Osteoblast (primary cell): ENCODE results near the gene RNASEL. TPM values are rescaled to one million over a fixed set of nuclear protein-coding genes. Genes with fewer than 3 reads are reported as not detected.
"Not testable (repeated sequence)": the region's sequence is repeated elsewhere in the genome, so short reads cannot be mapped to it uniquely, and the experiment has no call there.

Experiments used
- DNase-seq: peaks from one replicate; pipeline ENCODE4 v3.0.0; 2011; ENCODE audit warnings: low spot score, mixed read lengths; ENCODE audit not compliant: insufficient read length; ENCODE audit errors: missing footprints
- H2AFZ ChIP-seq: 2 replicates; pipeline ENCODE4 v1.6.0; 2011; ENCODE audit warnings: mild to moderate bottlenecking, low read length
- H3K27ac ChIP-seq: 2 replicates; pipeline ENCODE4 v1.5.1; 2011; ENCODE audit warnings: mild to moderate bottlenecking, low read depth, low read length, moderate library complexity
- H3K27me3 ChIP-seq: 2 replicates; pipeline ENCODE4 v1.6.0; 2012; ENCODE audit warnings: mild to moderate bottlenecking, control low read depth, inconsistent platforms, low read length, moderate library complexity; ENCODE audit not compliant: insufficient read depth
- H3K36me3 ChIP-seq: 2 replicates; pipeline ENCODE4 v1.5.1; 2011; ENCODE audit warnings: mild to moderate bottlenecking, low read length, control low read depth, moderate library complexity; ENCODE audit not compliant: insufficient read depth
- H3K4me1 ChIP-seq: 2 replicates; pipeline ENCODE4 v1.5.1; 2011; ENCODE audit warnings: mild to moderate bottlenecking, low read length, control low read depth, moderate library complexity; ENCODE audit not compliant: insufficient read depth
- H3K4me2 ChIP-seq: 2 replicates; pipeline ENCODE4 v1.6.0; 2011; ENCODE audit warnings: mild to moderate bottlenecking, low read length; ENCODE audit not compliant: insufficient read depth
- H3K4me3 ChIP-seq: fragments of 200-600 bp; sonication (generic); 3 replicates; pipeline ENCODE4 v1.5.1; 2012; ENCODE audit warnings: mild to moderate bottlenecking, low read length, inconsistent platforms; ENCODE audit not compliant: insufficient read depth
- H3K79me2 ChIP-seq: 2 replicates; pipeline ENCODE4 v1.6.0; 2012; ENCODE audit warnings: mild to moderate bottlenecking, low read length, control low read depth, inconsistent platforms; ENCODE audit not compliant: insufficient read depth
- H3K9me3 ChIP-seq: 2 replicates; pipeline ENCODE4 v1.5.1; 2011; ENCODE audit warnings: low read depth, low read length, control low read depth
- H4K20me1 ChIP-seq: 2 replicates; pipeline ENCODE4 v1.6.0; 2012; ENCODE audit warnings: mild to moderate bottlenecking, low read length, control low read depth; ENCODE audit not compliant: insufficient read depth
- total RNA-seq: library from RNA; depleted of rRNA; stranded (reverse); fragments of >200 nt; gene quantifications from 2 replicates; pipeline ENCODE4 v1.2.3, GENCODE V29; 2012
- TF ChIP-seq, protein P1 (sequence below): IDR thresholded peaks from 2 replicates; pipeline ENCODE4 v1.5.1; 2011; ENCODE audit warnings: mild to moderate bottlenecking, low read depth, low read length, moderate library complexity; ENCODE audit errors: extremely low read depth

RNASEL gene
- total RNA-seq, 1 donor: 7.2 TPM

DNA sequence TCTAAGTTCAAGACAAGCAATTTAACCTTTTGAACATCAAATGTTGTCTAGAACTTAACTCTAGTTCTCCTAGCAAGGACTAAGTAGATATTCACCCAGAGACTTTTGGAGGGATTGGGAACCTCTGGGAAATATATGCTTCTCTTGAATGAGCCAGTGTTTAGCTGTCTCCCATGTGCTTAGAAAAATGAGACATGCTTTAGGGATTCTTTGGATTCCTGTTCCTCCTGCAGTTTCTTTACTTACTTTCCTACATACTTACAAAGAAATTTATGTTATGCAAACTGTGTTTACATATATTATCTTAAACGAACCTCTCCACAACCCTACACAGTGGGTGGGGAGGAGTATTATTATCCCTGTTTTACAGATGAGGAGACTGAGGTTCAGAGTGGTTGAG, 39.2 kb downstream of the RNASEL start:
- H3K27me3 ChIP-seq: no peaks in the 10 kb centered on the region
- H3K27ac ChIP-seq: no peak overlapping the region
- TF ChIP-seq, protein P1, sequence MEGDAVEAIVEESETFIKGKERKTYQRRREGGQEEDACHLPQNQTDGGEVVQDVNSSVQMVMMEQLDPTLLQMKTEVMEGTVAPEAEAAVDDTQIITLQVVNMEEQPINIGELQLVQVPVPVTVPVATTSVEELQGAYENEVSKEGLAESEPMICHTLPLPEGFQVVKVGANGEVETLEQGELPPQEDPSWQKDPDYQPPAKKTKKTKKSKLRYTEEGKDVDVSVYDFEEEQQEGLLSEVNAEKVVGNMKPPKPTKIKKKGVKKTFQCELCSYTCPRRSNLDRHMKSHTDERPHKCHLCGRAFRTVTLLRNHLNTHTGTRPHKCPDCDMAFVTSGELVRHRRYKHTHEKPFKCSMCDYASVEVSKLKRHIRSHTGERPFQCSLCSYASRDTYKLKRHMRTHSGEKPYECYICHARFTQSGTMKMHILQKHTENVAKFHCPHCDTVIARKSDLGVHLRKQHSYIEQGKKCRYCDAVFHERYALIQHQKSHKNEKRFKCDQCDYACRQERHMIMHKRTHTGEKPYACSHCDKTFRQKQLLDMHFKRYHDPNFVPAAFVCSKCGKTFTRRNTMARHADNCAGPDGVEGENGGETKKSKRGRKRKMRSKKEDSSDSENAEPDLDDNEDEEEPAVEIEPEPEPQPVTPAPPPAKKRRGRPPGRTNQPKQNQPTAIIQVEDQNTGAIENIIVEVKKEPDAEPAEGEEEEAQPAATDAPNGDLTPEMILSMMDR: no peak
- peaks cover 2% of the 10 kb centered on the region for H3K9me3 ChIP-seq
- no peaks in the 10 kb centered on the region for H3K79me2 ChIP-seq
- no peaks in the 10 kb centered on the region for H4K20me1 ChIP-seq
- H3K4me1 ChIP-seq: no peaks in the 10 kb centered on the region
- no peak overlapping the region for H3K4me2 ChIP-seq
- no peak overlapping the region for H3K4me3 ChIP-seq
- DNase-seq: no peak
- H2AFZ ChIP-seq: no peak overlapping the region
- no peaks in the 10 kb centered on the region for H3K36me3 ChIP-seq

- TF ChIP-seq, protein P1: no peak
- Histone ChIP-seq H3K27ac (no peak overlapping the region), H3K9me3 (peaks cover 2% of the 10 kb centered on the region), H3K36me3 (no peaks in the 10 kb centered on the region), H3K79me2 (no peaks in the 10 kb centered on the region), H3K4me3 (no peak overlapping the region), H3K4me2 (no peak overlapping the region), H2AFZ (no peak overlapping the region), H4K20me1 (no peaks in the 10 kb centered on the region), H3K4me1 (no peaks in the 10 kb centered on the region), H3K27me3 (no peaks in the 10 kb centered on the region)
- DNase-seq: no peak
Observed at GRCh38 chr1:182549346-182549745, 39.7 kb downstream of the RNASEL start.

GRCh38 chr1:182533896-182534295, 55.2 kb downstream of the RNASEL start:
- TF ChIP-seq, protein P1: no peak
- Histone ChIP-seq H3K4me3 (no peak overlapping the region), H3K4me2 (no peak overlapping the region), H3K9me3 (no peaks in the 10 kb centered on the region), H3K27ac (no peak overlapping the region), H3K36me3 (no peaks in the 10 kb centered on the region), H3K79me2 (no peaks in the 10 kb centered on the region), H3K27me3 (no peaks in the 10 kb centered on the region), H2AFZ (no peak overlapping the region), H3K4me1 (no peaks in the 10 kb centered on the region), H4K20me1 (no peaks in the 10 kb centered on the region)
- no peak for DNase-seq

DNA sequence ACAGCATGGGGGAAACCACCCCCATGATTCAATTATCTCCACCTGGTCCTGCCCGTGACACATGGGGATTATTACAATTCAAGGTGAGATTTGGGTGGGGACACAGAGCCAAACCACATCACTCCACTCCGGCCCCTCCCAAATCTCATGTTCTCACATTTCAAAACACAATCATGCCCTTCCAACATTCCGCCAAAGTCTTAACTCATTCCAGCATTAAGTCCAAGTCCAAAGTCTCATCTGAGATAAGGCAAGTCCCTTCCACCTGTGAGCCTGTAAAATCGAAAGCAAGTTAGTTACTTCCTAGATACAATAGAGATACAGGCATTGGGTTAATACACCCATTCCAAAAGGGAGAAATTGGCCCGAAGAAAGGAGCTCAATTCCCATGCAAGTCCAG, 60.9 kb downstream of the RNASEL start:
- H3K27ac ChIP-seq, H4K20me1 ChIP-seq, H2AFZ ChIP-seq, H3K27me3 ChIP-seq, H3K4me2 ChIP-seq, DNase-seq, H3K36me3 ChIP-seq, H3K79me2 ChIP-seq, H3K9me3 ChIP-seq, H3K4me3 ChIP-seq, H3K4me1 ChIP-seq: not testable (repeated sequence)
